ENCODE data around the gene HSP90AB1. TPM values are rescaled to one million over a fixed set of nuclear protein-coding genes. Genes with fewer than 3 reads are reported as not detected.

The HSP90AB1 gene
- total and polyA plus RNA-seq, 9 of the 15 experiments (the other 6 are each of a cell fraction or from before 2014, with no cell fraction given), result 1,780 to 3,358 (median 2,262) TPM

GRCh38 chr6:44237813-44238433 lies 9.0 kb upstream of the HSP90AB1 start (continued):
- TF ChIP-seq ARID4B (CRISPR knock-in tag; IDR thresholded peaks at IDR 0.05) (no peak; the same call in none of the 2 replicates), HNRNPUL1 (IDR thresholded peaks at IDR 0.05; ENCODE audit: low read length) (no peak), ZNF551 (CRISPR knock-in tag; IDR thresholded peaks at IDR 0.05) (no peak), NELFE (IDR thresholded peaks at IDR 0.05; ENCODE audit: insufficient read depth, insufficient read length) (no peak), MLX (CRISPR knock-in tag; conservative IDR thresholded peaks at IDR 0.05) (0 out of 4 replicates have a peak, but pooled peaks of 1 of the 2 experiments have one; percentile 26), RBFOX2 (IDR thresholded peaks at IDR 0.05; ENCODE audit: low read depth, low read length) (peak; percentile 85), THRB (CRISPR knock-in tag; conservative IDR thresholded peaks at IDR 0.05) (peak; percentile 11; the same call in 1 of the 2 replicates), ZNF512 (tag; IDR thresholded peaks at IDR 0.05) (no peak), DACH1 (IDR thresholded peaks at IDR 0.05; ENCODE audit: partially characterized antibody) (no peak), ZNF12 (CRISPR knock-in tag; IDR thresholded peaks at IDR 0.05) (peak; percentile 78; the same call in 1 of the 2 replicates), LEF1 (IDR thresholded peaks at IDR 0.05) (no peak), TBP (optimal IDR thresholded peaks at IDR 0.05; ENCODE audit: low read depth, low read length) (no peak), SP2 (IDR thresholded peaks at IDR 0.05; ENCODE audit: extremely low read depth, low read depth, low read length, poor library complexity, severe bottlenecking) (no peak), ZNF586 (CRISPR knock-in tag; conservative IDR thresholded peaks at IDR 0.05) (0 out of 2 replicates have a peak, but pooled peaks have one; percentile 13), RBM25 (IDR thresholded peaks at IDR 0.05; ENCODE audit: low read depth, low read length, severe bottlenecking) (no peak), GATAD2A (IDR thresholded peaks at IDR 0.05) (peak; percentile 97), DEAF1 (CRISPR knock-in tag; IDR thresholded peaks at IDR 0.05) (peak; percentile 54; the same call in 1 of the 2 replicates)

All from K562 (cell line).